H9 (cell line): ENCODE data around the gene TFG. TPM values are rescaled to one million over a fixed set of nuclear protein-coding genes. Genes with fewer than 3 reads are reported as not detected.

Experiments
- DNase-seq: peaks from one replicate; pipeline ENCODE4 v3.0.0-alpha.2; 2017
- H2AFZ ChIP-seq: one replicate; pipeline ENCODE4 v1.6.1; 2013; ENCODE audit warnings: mild to moderate bottlenecking, low read length, control low read depth, moderate library complexity
- H2AK5ac ChIP-seq: 2 replicates; pipeline ENCODE4 v1.6.1; 2013; ENCODE audit warnings: low read length, control low read depth, mixed read lengths; ENCODE audit not compliant: insufficient read length
- H2BK120ac ChIP-seq: one replicate; pipeline ENCODE4 v1.6.1; 2013; ENCODE audit warnings: low read depth, mild to moderate bottlenecking, low read length, control low read depth, inconsistent platforms; ENCODE audit not compliant: poor library complexity, severe bottlenecking
- H2BK12ac ChIP-seq: 2 replicates; pipeline ENCODE4 v1.6.1; 2013; ENCODE audit warnings: low read length, control low read depth, mixed read lengths, low read depth; ENCODE audit not compliant: insufficient read length
- H2BK15ac ChIP-seq: 2 replicates; pipeline ENCODE4 v1.6.1; 2013; ENCODE audit warnings: low read depth, low read length, control low read depth
- H2BK20ac ChIP-seq: one replicate; pipeline ENCODE4 v1.6.1; 2013; ENCODE audit warnings: low read depth, mild to moderate bottlenecking, low read length, control low read depth, inconsistent platforms; ENCODE audit not compliant: poor library complexity, severe bottlenecking
- H2BK5ac ChIP-seq: 2 replicates; pipeline ENCODE4 v1.6.1; 2013; ENCODE audit warnings: low read length, control low read depth, mixed read lengths; ENCODE audit not compliant: insufficient read length
- H3K14ac ChIP-seq: 2 replicates; pipeline ENCODE4 v1.6.1; 2013; ENCODE audit warnings: low read length, control low read depth; ENCODE audit not compliant: insufficient read depth
- H3K18ac ChIP-seq: 2 replicates; pipeline ENCODE4 v1.6.1; 2013; ENCODE audit warnings: low read depth, mild to moderate bottlenecking, mixed read lengths, low read length, control low read depth; ENCODE audit not compliant: insufficient read length
- H3K23ac ChIP-seq: 2 replicates; pipeline ENCODE4 v1.6.1; 2013; ENCODE audit warnings: low read length, control low read depth, mixed read lengths, low read depth; ENCODE audit not compliant: insufficient read length
- H3K23me2 ChIP-seq: 2 replicates; pipeline ENCODE4 v1.6.1; 2013; ENCODE audit warnings: low read depth, mild to moderate bottlenecking, mixed read lengths, low read length, control low read depth; ENCODE audit not compliant: insufficient read length, poor library complexity, severe bottlenecking
- H3K27ac ChIP-seq: 2 replicates; pipeline ENCODE4 v1.5.1; 2013; ENCODE audit warnings: low read length, control low read depth, mixed read lengths, low read depth; ENCODE audit not compliant: insufficient read length
- H3K27me3 ChIP-seq: 2 replicates; pipeline ENCODE4 v1.6.1; 2013; ENCODE audit warnings: low read length, control low read depth, inconsistent platforms; ENCODE audit not compliant: insufficient read depth
- H3K4ac ChIP-seq: 2 replicates; pipeline ENCODE4 v1.6.1; 2013; ENCODE audit warnings: low read depth, mild to moderate bottlenecking, control low read depth, inconsistent platforms, low read length, moderate library complexity
- H3K4me1 ChIP-seq: 2 replicates; pipeline ENCODE4 v1.6.1; 2013; ENCODE audit warnings: low read length, control low read depth, inconsistent platforms; ENCODE audit not compliant: insufficient read depth
- H3K4me2 ChIP-seq: 2 replicates; pipeline ENCODE4 v1.6.1; 2013; ENCODE audit warnings: low read length, control low read depth, mixed read lengths; ENCODE audit not compliant: insufficient read length, insufficient read depth
- H3K56ac ChIP-seq: 2 replicates; pipeline ENCODE4 v1.6.1; 2013; ENCODE audit warnings: low read depth, mild to moderate bottlenecking, mixed read lengths, low read length, control low read depth; ENCODE audit not compliant: insufficient read length
- H3K79me1 ChIP-seq: 2 replicates; pipeline ENCODE4 v1.6.1; 2013; ENCODE audit warnings: low read depth, mild to moderate bottlenecking, moderate library complexity, low read length, control low read depth, inconsistent platforms; ENCODE audit not compliant: insufficient read depth, poor library complexity, severe bottlenecking
- H3K79me2 ChIP-seq: 2 replicates; pipeline ENCODE4 v1.6.1; 2013; ENCODE audit warnings: low read length, control low read depth, inconsistent platforms; ENCODE audit not compliant: insufficient read depth
- H3K9ac ChIP-seq: 2 replicates; pipeline ENCODE4 v1.6.1; 2013; ENCODE audit warnings: low read length, control low read depth, mixed read lengths; ENCODE audit not compliant: insufficient read length; ENCODE audit errors: extremely low read depth
- H3K9me3 ChIP-seq: one replicate; pipeline ENCODE4 v1.6.1; 2013; ENCODE audit warnings: low read depth, low read length, inconsistent platforms; ENCODE audit not compliant: control insufficient read depth
- H3T11ph ChIP-seq: one replicate; pipeline ENCODE4 v1.6.1; 2013; ENCODE audit warnings: mild to moderate bottlenecking, low read length, control low read depth, inconsistent platforms
- H4K20me1 ChIP-seq: one replicate; pipeline ENCODE4 v1.6.1; 2013; ENCODE audit not compliant: control insufficient read depth, insufficient read length, insufficient read depth
- H4K5ac ChIP-seq: 2 replicates; pipeline ENCODE4 v1.6.1; 2013; ENCODE audit warnings: low read depth, mild to moderate bottlenecking, mixed read lengths, low read length, control low read depth; ENCODE audit not compliant: insufficient read length
- H4K8ac ChIP-seq: replicated peaks from 2 replicates; pipeline ENCODE4 v1.6.1; 2013; ENCODE audit warnings: low read length, control low read depth, mixed read lengths, low read depth; ENCODE audit not compliant: insufficient read length
- H4K91ac ChIP-seq: 2 replicates; pipeline ENCODE4 v1.6.1; 2013; ENCODE audit warnings: low read depth, mild to moderate bottlenecking, moderate library complexity, mixed read lengths, low read length, control low read depth; ENCODE audit not compliant: insufficient read length
- H3K27ac Mint-ChIP-seq, 3 experiments: 2 replicates in 2 of 3; 3 replicates in 1 of 3; pipeline ENCODE4 v1.8.0; 2020 to 2021; ENCODE audit warnings: mixed read lengths in 3 of 3, mild to moderate bottlenecking in 1 of 3, moderate library complexity in 1 of 3
- H3K27me3 Mint-ChIP-seq: 2 replicates; pipeline ENCODE4 v1.8.0; 2021; ENCODE audit warnings: low read depth, mild to moderate bottlenecking, moderate library complexity, mixed read lengths
- H3K36me3 Mint-ChIP-seq, 3 experiments: 2 replicates in 2 of 3; 3 replicates in 1 of 3; pipeline ENCODE4 v1.8.0; 2020 to 2021; ENCODE audit warnings: low read depth in 3 of 3, mixed read lengths in 3 of 3; ENCODE audit not compliant: insufficient read depth in 1 of 3
- H3K4me1 Mint-ChIP-seq, 2 experiments: 2 replicates each; pipeline ENCODE4 v1.8.0; 2020; ENCODE audit warnings: mixed read lengths in 2 of 2
- H3K4me3 Mint-ChIP-seq, 2 experiments: 2 replicates in 1 of 2; 3 replicates in 1 of 2; pipeline ENCODE4 v1.8.0; 2020 to 2021; ENCODE audit warnings: mild to moderate bottlenecking in 2 of 2, mixed read lengths in 2 of 2, moderate library complexity in 1 of 2
- H3K9me3 Mint-ChIP-seq, 2 experiments: 2 replicates in 1 of 2; 3 replicates in 1 of 2; pipeline ENCODE4 v1.8.0; 2020; ENCODE audit warnings: mild to moderate bottlenecking in 2 of 2, mixed read lengths in 2 of 2, moderate library complexity in 1 of 2
- WGBS: extraction: QIAGEN DNeasy Blood & Tissue Kit; methylation state at CpG from one replicate; pipeline ENCODE4 v1.1.7; 2013; ENCODE audit warnings: missing lambda C conversion rate, low lambda C conversion rate, mixed read lengths; ENCODE audit not compliant: insufficient read length; ENCODE audit errors: extremely low coverage; 5-methylcytosine and 5-hydroxymethylcytosine counted together
- total RNA-seq: library from RNA; stranded (reverse); gene quantifications from 2 replicates; pipeline ENCODE4 v1.2.1, GENCODE V29; 2021
- TF ChIP-seq, protein P1 (sequence below): fragments of 200-600 bp; sonication (generic); conservative IDR thresholded peaks from 3 replicates; pipeline ENCODE4 v1.8.0; 2021; ENCODE audit warnings: antibody characterized with exemption, mild to moderate bottlenecking

TFG gene
- total RNA-seq, 1 experiment from 2014 or later: 80.7 TPM

DNA sequence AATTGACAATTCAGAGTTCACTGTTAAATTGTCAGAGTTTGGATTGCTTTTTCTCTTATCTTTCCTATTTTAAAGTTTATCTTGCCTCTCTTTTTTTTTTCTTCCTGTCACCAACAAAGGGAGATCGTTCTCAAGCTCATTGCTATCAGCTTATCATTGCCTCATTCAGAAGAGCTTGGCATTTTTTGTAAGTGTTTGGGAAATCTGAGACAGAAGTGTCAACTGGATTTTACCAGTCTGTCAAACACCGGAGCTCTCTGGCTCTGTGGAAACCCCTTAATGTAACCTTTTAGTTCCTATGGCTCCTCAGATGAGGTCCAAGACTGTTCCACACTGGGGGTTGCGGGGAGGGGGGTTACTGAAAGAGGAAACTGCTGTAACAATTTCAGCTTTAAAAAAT, 10.6 kb upstream of the TFG start:
- Histone ChIP-seq H3K4me2 (no peak overlapping the region), H3K14ac (no peak overlapping the region), H3K9ac (no peak overlapping the region), H3T11ph (no peak overlapping the region), H2BK15ac (no peak overlapping the region), H2BK12ac (no peak overlapping the region), H3K79me2 (no peaks in the 10 kb centered on the region), H3K79me1 (no peaks in the 10 kb centered on the region), H4K8ac (no peak overlapping the region), H3K56ac (no peak overlapping the region), H3K23ac (no peak overlapping the region), H3K4me1 (no peaks in the 10 kb centered on the region), H2BK120ac (no peak overlapping the region), H3K27me3 (no peaks in the 10 kb centered on the region), H4K5ac (no peak overlapping the region), H2AK5ac (no peak overlapping the region), H3K18ac (no peak overlapping the region), H4K20me1 (no peaks in the 10 kb centered on the region), H3K23me2 (no peaks in the 10 kb centered on the region), H3K4ac (no peak overlapping the region), H2BK20ac (no peak overlapping the region), H3K27ac (no peak overlapping the region), H4K91ac (no peak overlapping the region), H2BK5ac (no peak overlapping the region), H2AFZ (no peak overlapping the region), H3K9me3 (no peaks in the 10 kb centered on the region)
- Mint-ChIP-seq H3K27me3 (peaks cover 50% of the 10 kb centered on the region), H3K4me3 (no peak overlapping the region), H3K27ac (no peak overlapping the region), H3K36me3 (no peaks in the 10 kb centered on the region), H3K4me1 (no peaks in the 10 kb centered on the region), H3K9me3 (no peaks in the 10 kb centered on the region; a peak in 1 of 5 replicates)
- TF ChIP-seq, protein P1, sequence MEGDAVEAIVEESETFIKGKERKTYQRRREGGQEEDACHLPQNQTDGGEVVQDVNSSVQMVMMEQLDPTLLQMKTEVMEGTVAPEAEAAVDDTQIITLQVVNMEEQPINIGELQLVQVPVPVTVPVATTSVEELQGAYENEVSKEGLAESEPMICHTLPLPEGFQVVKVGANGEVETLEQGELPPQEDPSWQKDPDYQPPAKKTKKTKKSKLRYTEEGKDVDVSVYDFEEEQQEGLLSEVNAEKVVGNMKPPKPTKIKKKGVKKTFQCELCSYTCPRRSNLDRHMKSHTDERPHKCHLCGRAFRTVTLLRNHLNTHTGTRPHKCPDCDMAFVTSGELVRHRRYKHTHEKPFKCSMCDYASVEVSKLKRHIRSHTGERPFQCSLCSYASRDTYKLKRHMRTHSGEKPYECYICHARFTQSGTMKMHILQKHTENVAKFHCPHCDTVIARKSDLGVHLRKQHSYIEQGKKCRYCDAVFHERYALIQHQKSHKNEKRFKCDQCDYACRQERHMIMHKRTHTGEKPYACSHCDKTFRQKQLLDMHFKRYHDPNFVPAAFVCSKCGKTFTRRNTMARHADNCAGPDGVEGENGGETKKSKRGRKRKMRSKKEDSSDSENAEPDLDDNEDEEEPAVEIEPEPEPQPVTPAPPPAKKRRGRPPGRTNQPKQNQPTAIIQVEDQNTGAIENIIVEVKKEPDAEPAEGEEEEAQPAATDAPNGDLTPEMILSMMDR: no peak
- WGBS: no CpG with 5 or more reads among the region's 3 CpGs
- no peak for DNase-seq
